ENCODE measurements around the gene GPR153.
"Not testable (repeated sequence)": the region's sequence is repeated elsewhere in the genome, so short reads cannot be mapped to it uniquely, and the experiment has no call there.

Gene GPR153

GRCh38 chr1:6222636-6223035, 38.3 kb downstream of the GPR153 start:
- peak; percentile 47 for DNase-seq

- no peak for DNase-seq
Observed at GRCh38 chr1:6221210-6221784, 39.6 kb downstream of the GPR153 start.

GRCh38 chr1:6220236-6220635, 40.7 kb downstream of the GPR153 start:
- DNase-seq = no peak

- not testable (repeated sequence) for DNase-seq
Observed at GRCh38 chr1:6219641-6220040, 41.3 kb downstream of the GPR153 start.

GRCh38 chr1:6218375-6219164, 42.3 kb downstream of the GPR153 start:
- no peak for DNase-seq

- no peak for DNase-seq
Observed at GRCh38 chr1:6212193-6212959, 48.5 kb downstream of the GPR153 start.

GRCh38 chr1:6211731-6212130, 49.2 kb downstream of the GPR153 start:
- DNase-seq = no peak

- DNase-seq = no peak
Observed at GRCh38 chr1:6210591-6211355, 50.1 kb downstream of the GPR153 start.

GRCh38 chr1:6209661-6210580, 51.0 kb downstream of the GPR153 start:
- no peak for DNase-seq

GRCh38 chr1:6208723-6209660, 51.9 kb downstream of the GPR153 start:
- DNase-seq = peak; percentile 47

GRCh38 chr1:6207921-6208320, 53.0 kb downstream of the GPR153 start:
- DNase-seq = no peak

GRCh38 chr1:6207075-6207885, 53.6 kb downstream of the GPR153 start:
- DNase-seq = no peak

GRCh38 chr1:6206520-6206855, 54.4 kb downstream of the GPR153 start:
- DNase-seq = no peak

- DNase-seq = peak; percentile 83
Observed at GRCh38 chr1:6205849-6206519, 54.9 kb downstream of the GPR153 start, which contains the start of gene RNF207. Gene RNF207, plus strand, starts transcription at chr1:6206119. Its CDS starts 417 bp downstream, at chr1:6206536.

GRCh38 chr1:6202256-6202655, 58.6 kb downstream of the GPR153 start:
- DNase-seq = no peak

GRCh38 chr1:6200188-6200809, 60.6 kb downstream of the GPR153 start:
- no peak for DNase-seq

- peak; percentile 99 for DNase-seq
Observed at GRCh38 chr1:6199298-6200187, 61.4 kb downstream of the GPR153 start, which contains the start of gene RPL22. Gene RPL22, minus strand, starts transcription at chr1:6199595. Its CDS starts 22 bp downstream, at chr1:6199573.
